Prostate gland (tissue), 1 donor: Measurements from ENCODE around the gene CABLES2.

Experiments
- POLR2A ChIP-seq: fragments of 450-650 bp; IDR thresholded peaks from one replicate; pipeline ENCODE4 v1.6.1; 2016; ENCODE audit warnings: antibody characterized with exemption, mild to moderate bottlenecking
- POLR2AphosphoS5 ChIP-seq: sonication (generic); formaldehyde crosslinking; IDR thresholded peaks from one replicate; pipeline ENCODE4 v1.6.1; 2017; ENCODE audit warnings: antibody characterized with exemption

- no peak for TF ChIP-seq POLR2AphosphoS5
- no peak for TF ChIP-seq POLR2A
Measured at GRCh38 chr20:62393335-62393665, 13.8 kb downstream of the CABLES2 start.
